ENCODE data around the gene CBLL1. TPM values are rescaled to one million over a fixed set of nuclear protein-coding genes. Genes with fewer than 3 reads are reported as not detected.

Gene CBLL1
- total RNA-seq, 3 donors from 2014 or later (not counting 1 experiment from before 2014, with no cell fraction given), result 62.7 to 85.8 (median 82.0) TPM

DNA sequence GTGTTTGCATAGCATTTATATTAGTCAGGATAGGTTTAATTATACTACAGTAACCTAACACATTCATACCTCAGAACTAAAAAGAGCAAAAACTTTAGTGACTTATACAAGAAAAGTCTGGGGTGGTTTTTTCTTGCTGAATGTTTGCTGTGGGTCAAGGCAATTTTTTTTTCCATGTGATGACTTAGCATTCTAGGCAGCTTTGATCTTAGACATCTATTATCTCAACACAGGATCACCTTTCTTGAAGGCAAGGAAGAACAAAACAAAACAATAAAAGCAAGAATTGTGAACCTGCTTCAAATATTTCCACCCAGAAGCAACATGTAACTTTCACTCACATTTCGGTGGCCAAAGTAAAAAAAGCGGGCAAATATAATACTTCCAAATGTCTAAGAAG, 20.7 kb upstream of the CBLL1 start:
- H3K4me3 ChIP-seq (ENCODE audit: low read length), result no peak overlapping the region
- no peaks in the 10 kb centered on the region for H3K4me1 ChIP-seq (ENCODE audit: control insufficient read depth, insufficient read depth, low read length)
- intact Hi-C loops (cut with micrococcal nuclease), result no loop called here
- no peak for DNase-seq
- TF ChIP-seq, protein P1, sequence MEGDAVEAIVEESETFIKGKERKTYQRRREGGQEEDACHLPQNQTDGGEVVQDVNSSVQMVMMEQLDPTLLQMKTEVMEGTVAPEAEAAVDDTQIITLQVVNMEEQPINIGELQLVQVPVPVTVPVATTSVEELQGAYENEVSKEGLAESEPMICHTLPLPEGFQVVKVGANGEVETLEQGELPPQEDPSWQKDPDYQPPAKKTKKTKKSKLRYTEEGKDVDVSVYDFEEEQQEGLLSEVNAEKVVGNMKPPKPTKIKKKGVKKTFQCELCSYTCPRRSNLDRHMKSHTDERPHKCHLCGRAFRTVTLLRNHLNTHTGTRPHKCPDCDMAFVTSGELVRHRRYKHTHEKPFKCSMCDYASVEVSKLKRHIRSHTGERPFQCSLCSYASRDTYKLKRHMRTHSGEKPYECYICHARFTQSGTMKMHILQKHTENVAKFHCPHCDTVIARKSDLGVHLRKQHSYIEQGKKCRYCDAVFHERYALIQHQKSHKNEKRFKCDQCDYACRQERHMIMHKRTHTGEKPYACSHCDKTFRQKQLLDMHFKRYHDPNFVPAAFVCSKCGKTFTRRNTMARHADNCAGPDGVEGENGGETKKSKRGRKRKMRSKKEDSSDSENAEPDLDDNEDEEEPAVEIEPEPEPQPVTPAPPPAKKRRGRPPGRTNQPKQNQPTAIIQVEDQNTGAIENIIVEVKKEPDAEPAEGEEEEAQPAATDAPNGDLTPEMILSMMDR (IDR thresholded peaks at IDR 0.05), result no peak
- H3K36me3 Mint-ChIP-seq, result no peaks in the 10 kb centered on the region
- no peaks in the 10 kb centered on the region for H3K4me1 Mint-ChIP-seq
- H3K36me3 ChIP-seq (ENCODE audit: control insufficient read depth, insufficient read depth, low read length), result no peaks in the 10 kb centered on the region
- peaks cover 11 to 21% of the 10 kb centered on the region in 2 donors for H3K27me3 Mint-ChIP-seq (ENCODE audit: low read depth in 2 of 2)
- no peaks in the 10 kb centered on the region for H3K9me3 ChIP-seq (ENCODE audit: control insufficient read depth, insufficient read depth, low read length)
- no peak overlapping the region for H3K4me3 Mint-ChIP-seq
- H3K27me3 ChIP-seq (ENCODE audit: control insufficient read depth, insufficient read depth, low read length), result no peaks in the 10 kb centered on the region
- 70% methylated on average over 2 of the region's 2 CpGs for WGBS (ENCODE audit: insufficient coverage)
- ATAC-seq, result no peak
- H3K27ac Mint-ChIP-seq, result no peak overlapping the region
- no peaks in the 10 kb centered on the region for H3K9me3 Mint-ChIP-seq
- no peak overlapping the region for H3K27ac ChIP-seq (ENCODE audit: low read length)

DNA sequence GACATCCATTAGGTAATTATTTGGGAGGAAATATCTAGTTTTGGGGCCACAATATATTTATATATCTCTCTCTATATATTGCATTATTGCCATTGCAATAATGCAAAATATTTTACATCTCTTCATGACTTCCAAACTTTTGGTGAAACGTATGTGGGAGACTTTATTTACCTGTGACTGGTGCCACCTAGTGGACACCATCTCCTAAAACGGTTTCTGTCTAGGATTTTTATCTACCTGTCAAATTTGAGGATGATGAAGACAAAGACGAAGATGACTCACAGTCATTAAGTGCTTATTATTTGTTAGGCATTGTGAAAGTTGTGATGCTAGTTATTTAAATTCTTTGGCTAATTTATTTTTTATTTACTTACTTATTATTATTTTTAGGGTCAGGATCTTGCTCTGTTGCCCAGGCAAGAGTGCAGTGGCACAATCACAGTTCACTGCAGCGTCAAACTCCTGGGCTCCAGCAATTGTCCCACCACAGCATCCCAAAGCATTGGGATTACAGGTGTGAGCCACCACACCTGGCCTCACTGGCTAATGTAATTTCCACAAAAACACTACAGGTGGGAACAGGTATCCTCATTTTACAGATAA, 18.7 kb upstream of the CBLL1 start:
- peak in 1 of 3 donors; percentile 45 for ATAC-seq

DNA sequence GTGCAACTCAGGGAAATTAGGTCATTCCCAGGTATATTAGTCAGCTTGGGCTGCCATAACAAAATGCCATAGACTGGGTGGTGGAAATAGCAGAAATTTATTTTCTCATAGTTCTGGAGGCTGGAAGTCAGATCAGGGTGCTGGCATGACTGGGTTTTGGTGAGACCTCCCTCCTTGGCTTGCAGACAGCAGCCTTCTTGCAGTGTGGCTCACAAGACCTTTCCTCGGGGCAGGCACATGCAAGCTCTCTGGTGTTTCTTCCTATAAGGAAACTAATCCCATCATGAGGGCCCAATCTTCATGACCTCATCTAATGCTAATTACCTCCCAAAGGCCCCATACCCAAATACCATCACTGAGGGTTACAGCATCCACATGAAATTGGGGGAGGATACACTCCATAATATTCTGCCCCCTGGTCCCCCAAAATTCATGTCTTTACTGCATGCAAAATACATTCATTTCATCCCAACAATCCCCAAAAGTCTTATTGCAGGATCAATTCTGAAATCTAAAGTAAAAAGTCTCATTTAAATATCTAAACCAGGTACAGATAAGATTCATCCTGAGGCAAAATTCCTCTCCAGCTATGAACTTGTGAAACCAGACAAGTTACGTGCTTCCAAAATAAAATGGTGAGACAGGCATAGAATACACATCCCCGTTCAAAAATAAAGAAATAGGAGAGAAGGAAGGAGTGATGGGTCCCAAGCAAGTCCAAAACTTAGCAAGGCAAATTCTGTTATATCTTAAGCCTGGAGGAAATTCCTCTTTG, 17.4 kb upstream of the CBLL1 start:
- no peaks in the 10 kb centered on the region for H3K9me3 Mint-ChIP-seq
- no peaks in the 10 kb centered on the region for H3K36me3 ChIP-seq (ENCODE audit: control insufficient read depth, insufficient read depth, low read length)
- no peaks in the 10 kb centered on the region for H3K27me3 ChIP-seq (ENCODE audit: control insufficient read depth, insufficient read depth, low read length)
- no peak overlapping the region for H3K27ac Mint-ChIP-seq
- no peak for DNase-seq
- no peak overlapping the region for H3K27ac ChIP-seq (ENCODE audit: low read length)
- TF ChIP-seq, protein P1 (IDR thresholded peaks at IDR 0.05), result no peak
- no peaks in the 10 kb centered on the region for H3K36me3 Mint-ChIP-seq
- 92% methylated on average over 3 of the region's 3 CpGs for WGBS (ENCODE audit: insufficient coverage)
- no peaks in the 10 kb centered on the region for H3K9me3 ChIP-seq (ENCODE audit: control insufficient read depth, insufficient read depth, low read length)
- intact Hi-C loops (cut with micrococcal nuclease), result loop anchor here (5.0 kb wide), 2 partner anchors 579 to 934 kb away; no protein-coding TSS in a partner anchor
- peaks cover 12 to 19% of the 10 kb centered on the region in 2 donors for H3K27me3 Mint-ChIP-seq (ENCODE audit: low read depth in 2 of 2)
- no peak overlapping the region for H3K4me3 ChIP-seq (ENCODE audit: low read length)
- ATAC-seq, result no peak
- no peaks in the 10 kb centered on the region for H3K4me1 ChIP-seq (ENCODE audit: control insufficient read depth, insufficient read depth, low read length)
- no peaks in the 10 kb centered on the region for H3K4me1 Mint-ChIP-seq
- no peak overlapping the region for H3K4me3 Mint-ChIP-seq

More for the DNA sequence above, 18.7 kb upstream of the CBLL1 start:
- Mint-ChIP-seq H3K4me3 (no peak overlapping the region), H3K4me1 (no peaks in the 10 kb centered on the region), H3K9me3 (no peaks in the 10 kb centered on the region), H3K27me3 (ENCODE audit: low read depth in 2 of 2) (peaks cover 16 to 19% of the 10 kb centered on the region in 2 donors), H3K36me3 (no peaks in the 10 kb centered on the region), H3K27ac (no peak overlapping the region)
- H3K27me3 ChIP-seq (ENCODE audit: control insufficient read depth, insufficient read depth, low read length), result no peaks in the 10 kb centered on the region
- TF ChIP-seq, protein P1 (IDR thresholded peaks at IDR 0.05), result peak; percentile 72
- WGBS (ENCODE audit: insufficient coverage), result 31% methylated on average over 4 of the region's 4 CpGs
- H3K4me1 ChIP-seq (ENCODE audit: control insufficient read depth, insufficient read depth, low read length), result no peaks in the 10 kb centered on the region
- H3K36me3 ChIP-seq (ENCODE audit: control insufficient read depth, insufficient read depth, low read length), result no peaks in the 10 kb centered on the region
- DNase-seq, result peak in 1 of 2 donors; percentile 83
- intact Hi-C loops (cut with micrococcal nuclease), result loop anchor here (1.0 to 5.0 kb wide), 3 partner anchors 262 to 933 kb away; no protein-coding TSS in a partner anchor
- no peaks in the 10 kb centered on the region for H3K9me3 ChIP-seq (ENCODE audit: control insufficient read depth, insufficient read depth, low read length)
- H3K4me3 ChIP-seq (ENCODE audit: low read length), result no peak overlapping the region
- H3K27ac ChIP-seq (ENCODE audit: low read length), result no peak overlapping the region

Measured in natural killer cell (primary cell).